SKM-1 (cell line): Measurements from ENCODE around the gene ALG14.
"Not testable (repeated sequence)": the region's sequence is repeated elsewhere in the genome, so short reads cannot be mapped to it uniquely, and the experiment has no call there.

Experiments used
- DNase-seq: peaks from one replicate; lab custom pipeline; 2025; ENCODE audit not compliant: unreplicated experiment; lab: John Stamatoyannopoulos, UW

ALG14 gene

DNA sequence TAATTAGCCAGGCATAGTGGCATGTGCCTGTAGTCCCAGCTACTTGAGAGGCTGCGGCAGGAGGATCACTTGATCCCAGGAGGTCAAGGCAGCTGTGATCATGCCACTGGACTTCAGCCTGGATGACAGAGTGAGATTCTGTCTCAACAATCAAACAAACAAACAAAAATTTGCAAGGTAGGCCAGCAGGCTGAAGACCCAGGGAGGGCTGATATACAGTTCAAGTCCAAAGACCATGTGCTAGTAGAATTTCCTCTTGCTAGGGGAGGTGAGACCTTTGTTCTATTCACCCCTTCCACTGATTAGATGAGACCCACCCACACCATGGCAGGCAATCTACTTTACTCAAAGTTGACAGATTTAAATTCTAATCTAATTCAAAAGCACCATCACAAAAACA is 114.7 kb downstream of the ALG14 start:
- no peak for DNase-seq

DNA sequence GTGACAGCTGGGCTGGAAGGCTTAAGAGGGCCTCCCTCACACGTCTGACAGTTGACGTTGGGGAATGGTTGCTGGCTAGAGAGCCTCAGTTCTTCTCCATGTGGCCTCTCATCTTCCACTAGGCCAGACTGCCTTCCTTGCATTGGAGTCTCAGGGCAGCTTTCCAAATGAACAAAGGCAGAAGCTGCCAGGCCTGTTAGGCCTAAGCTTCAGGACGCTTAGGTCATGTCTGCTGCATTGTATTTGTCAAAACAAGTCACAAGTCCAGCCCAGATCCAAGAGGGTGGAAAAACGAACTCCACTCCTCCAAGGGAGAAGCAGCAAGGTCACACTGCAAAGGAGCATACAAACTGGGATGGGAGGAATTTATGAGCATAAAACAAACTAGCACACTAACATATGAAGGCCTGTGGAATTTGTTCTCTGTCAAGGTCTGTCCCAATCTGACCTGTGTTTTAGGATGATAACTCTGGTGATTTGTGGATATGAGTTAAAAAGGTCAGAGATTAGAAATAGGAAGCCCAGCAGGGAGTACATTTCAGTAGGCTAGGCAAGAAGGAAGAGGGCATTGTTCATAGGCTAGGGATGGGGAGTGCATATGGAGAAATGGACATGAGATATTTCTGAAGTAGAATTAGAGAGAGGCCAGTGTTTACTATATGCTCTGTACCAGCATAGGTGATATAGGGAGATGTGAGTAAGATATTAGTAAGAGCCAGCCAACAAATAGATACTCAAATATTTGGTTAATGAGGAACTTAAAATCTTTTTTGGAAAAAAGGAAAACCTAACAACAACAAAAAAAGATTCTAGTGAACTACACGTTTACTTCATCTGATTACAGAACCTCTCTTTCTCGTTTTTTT is 116.8 kb downstream of the ALG14 start:
- no peak for DNase-seq

GRCh38 chr1:94954263-94955220 is 118.2 kb downstream of the ALG14 start:
- no peak for DNase-seq

DNA sequence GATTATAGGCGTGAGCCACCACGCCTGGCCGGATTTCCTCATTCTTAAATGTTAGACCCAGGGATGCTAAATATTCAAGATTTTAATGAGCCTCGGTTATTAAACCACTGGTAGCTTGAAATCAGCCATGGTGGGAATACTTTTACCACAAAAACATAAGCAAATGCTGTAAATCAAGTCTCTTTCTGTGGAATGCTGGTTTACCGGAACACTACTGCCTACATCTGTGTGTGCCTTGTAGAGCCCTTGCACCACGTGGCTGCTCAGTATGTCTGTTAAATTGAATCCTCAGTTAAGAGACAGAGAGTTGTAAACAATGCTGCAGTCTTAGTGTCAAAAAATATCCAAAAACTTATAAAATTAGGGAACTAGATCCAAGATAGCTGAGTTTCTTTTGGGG is 119.0 kb downstream of the ALG14 start:
- DNase-seq: no peak

- no peak for DNase-seq
Measured at GRCh38 chr1:94953107-94953506, 119.6 kb downstream of the ALG14 start.

DNA sequence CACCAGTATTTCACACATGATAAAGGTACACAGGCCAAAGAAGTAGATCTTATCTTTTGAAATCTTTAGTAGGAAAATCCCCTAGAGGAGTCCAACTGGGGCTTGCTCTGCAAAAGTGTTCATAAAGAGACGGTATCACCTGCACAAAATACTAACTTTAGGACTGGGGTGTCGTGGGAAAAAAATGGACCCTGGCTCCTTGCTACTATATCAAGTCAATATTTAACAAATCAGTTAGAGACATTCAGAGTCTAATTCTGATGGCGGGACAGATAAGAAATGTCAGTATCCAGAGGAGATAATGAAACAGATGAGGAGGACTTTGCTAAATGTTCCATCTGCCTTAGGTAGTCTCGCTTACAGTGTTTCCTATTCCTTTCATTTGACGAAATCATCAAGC is 120.2 kb downstream of the ALG14 start:
- no peak for DNase-seq

DNA sequence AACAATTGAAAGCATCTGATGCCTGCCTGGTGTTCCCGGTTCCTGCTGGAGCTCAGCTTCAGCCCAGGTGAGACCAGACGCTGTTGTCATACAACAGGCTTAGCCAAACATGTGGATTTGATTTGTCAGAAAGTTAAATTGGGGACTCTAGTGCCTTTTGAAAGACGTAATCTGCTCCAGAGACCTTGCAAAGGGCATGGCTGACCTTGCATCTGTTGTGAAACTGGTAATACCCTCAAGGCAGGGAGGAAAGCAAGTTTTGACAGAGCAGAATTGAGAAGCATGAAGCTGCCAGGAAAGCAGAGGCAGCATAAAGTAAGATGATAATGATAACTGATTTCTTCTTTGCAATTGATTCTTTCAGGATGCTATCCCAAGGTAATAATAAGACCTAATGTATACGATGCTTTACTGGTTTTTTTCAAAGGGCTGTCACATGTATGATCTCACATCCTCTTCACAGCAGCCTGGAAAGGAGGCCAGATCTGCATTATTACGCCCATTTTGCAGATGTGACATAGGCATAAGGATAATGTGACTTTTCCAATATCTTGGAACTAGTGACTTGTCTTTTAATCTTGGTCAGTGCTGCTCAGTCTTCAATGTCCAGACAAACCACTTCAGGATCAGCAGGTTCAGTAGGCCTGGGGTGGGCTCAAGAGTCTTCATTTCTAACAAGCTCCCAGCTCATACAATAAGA is 121.1 kb downstream of the ALG14 start:
- no peak for DNase-seq

DNA sequence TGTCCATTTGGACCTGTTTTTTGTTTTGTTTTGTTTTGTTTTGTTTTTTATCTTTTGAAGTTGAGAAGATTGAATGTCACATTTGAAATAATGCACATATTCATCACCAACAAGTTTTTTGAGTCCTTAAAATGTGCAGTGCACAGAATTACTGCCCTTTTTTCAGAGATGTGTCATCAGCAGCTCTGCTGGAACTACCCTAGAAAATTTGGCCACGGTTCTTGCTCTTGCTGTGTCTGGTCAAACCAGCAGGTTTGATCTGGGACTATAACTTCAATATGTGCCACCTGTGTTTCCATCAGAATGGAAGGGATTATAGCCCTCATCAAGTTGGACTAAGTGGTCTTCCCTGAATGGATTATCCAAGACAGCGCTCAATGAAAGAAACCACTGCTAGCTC is 121.7 kb downstream of the ALG14 start:
- no peak for DNase-seq

DNA sequence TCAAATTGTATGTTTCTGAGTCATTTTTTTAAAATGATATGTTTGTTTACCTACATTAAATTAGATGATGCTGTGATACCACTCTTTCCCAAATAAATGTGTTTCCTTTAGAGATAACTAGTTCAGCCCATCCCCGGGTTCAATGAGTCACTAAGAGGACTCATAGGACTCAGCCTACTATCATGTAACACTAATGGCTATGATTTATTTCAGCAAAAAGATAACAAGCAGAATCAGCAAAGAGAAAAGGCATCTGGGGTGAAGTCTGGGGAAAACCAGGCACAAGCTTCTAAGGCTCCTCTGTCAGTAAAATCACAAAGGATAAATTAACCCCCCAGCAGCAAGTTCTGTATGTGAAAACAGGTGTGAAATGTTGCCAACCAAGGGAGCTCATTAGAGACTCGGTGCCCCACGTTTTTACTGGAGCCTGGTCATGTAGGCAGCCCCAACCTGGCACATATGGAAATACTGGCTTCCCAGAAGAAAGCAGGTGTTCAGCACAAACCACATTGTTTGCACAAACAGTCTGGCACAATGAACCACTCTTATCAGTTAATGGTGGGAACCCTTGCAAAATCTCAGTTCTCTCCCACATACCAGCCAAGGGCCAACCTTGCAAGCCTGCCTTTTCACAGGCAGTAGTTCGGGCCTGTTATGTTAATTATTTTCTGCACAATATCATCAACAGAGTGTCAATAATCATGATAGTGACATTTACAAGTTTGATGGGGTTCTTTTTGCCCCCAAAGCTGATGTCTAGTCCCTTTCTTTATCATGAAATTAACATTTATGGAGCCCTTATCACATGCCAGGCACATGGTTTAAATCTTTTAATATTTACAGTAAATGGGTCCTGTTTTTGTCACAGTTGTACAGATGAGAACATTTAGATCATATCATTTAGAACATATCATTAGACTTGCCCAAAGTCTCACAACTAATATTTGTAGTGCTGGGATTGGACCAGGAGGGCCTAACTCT is 122.8 kb downstream of the ALG14 start:
- no peak for DNase-seq

GRCh38 chr1:94947437-94947836 is 125.3 kb downstream of the ALG14 start:
- no peak for DNase-seq

DNA sequence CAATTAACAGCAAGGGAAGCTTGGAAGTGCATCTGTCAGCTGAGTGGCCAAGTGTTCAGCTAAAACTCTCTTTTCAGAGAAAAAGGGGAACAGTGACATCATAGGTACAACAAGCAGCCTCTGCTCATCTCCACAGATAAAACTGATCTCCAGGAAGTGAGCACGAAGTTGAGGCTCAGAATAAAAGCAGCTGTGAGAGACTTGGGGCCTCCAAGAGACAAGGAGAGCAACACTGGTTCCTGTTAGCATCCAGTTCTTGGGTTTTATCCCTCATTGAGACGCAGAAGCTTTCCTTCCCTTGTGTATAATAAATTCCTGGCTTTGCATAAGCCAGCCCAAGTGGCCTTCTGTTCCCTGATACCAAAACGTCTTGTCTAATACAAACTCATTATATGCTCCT is 125.9 kb downstream of the ALG14 start:
- DNase-seq: peak; percentile 28

DNA sequence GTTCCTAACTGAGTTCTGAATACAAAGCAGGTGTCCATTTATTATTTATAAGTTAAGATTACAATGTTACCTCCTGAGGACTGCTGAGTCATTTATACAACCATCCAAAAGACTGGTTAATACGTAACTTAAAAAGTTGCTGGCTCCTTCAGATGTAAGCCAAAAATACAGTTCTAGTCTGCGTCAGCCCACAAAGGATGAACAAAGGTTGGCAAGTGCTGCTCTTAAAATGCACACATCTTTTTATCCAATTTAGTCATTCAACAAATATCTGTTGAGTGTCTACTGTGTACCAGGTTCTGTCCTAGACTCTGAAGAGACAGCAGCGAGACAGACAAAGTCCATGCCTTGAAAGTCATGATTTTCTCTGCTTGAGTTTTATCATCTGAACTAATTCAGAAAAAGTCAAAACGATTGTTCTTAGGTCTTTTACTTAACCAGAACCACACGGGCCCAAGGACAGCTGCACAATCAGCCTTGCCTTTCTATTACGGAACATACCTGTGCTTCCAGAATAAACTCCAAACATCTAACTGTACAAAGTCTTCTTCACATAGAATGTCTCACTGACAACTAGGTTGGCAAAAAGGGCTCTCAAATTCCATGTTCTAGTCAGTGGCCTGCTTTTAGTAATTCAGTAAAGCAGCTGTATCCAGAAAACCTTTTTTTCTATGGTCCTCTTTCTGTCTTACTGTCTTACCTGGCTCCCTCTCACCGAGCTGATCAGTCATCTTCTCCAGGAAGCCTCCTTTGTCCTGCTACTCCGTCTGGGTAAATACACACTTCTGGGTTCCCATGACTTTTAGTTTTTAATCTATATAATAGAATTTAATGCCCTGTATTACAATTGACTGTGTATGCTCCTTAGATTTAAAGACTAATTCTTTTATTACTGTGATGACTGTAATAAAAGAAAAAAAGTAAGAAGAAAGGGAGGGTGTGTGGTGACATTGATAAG is 130.3 kb downstream of the ALG14 start:
- DNase-seq: no peak

DNA sequence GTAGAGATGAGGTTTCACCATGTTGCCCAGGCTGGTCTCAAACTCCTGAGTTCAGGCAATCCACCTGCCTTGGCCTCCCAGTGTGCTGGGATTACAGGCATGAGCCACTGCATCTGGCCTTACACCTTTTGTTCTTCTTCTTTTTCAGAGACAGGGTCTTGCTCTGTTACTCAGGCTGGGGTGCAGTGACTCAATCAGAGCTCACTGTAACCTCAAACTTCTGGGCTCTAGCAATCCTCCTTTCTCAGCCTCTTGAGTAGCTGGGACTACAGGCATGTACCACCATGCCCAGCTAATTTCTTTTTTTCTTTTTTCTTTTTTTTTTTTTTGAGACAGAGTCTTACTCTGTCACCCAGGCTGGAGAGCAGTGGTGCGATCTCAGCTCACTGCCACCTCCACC is 131.3 kb downstream of the ALG14 start:
- DNase-seq: not testable (repeated sequence)

DNA sequence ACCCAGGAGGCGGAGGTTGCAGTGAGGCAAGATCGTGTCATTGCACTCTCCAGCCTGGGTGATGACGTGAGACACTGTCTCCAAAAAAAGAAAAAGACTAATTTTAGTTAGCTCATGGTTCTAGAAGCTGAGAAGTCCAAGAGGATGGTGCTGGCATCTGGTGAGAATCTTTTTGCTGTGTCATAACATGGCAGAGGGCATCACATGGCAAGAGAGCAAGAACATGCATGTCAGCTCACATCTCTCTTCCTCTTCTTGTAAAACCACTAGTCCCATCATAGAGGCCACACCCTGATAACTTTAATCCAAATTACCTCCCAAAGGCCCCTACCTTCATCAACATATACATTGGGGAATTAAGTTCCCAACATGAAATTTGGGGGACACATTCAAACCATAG is 132.0 kb downstream of the ALG14 start:
- DNase-seq: no peak

GRCh38 chr1:94937820-94938219 is 134.9 kb downstream of the ALG14 start:
- no peak for DNase-seq

DNA sequence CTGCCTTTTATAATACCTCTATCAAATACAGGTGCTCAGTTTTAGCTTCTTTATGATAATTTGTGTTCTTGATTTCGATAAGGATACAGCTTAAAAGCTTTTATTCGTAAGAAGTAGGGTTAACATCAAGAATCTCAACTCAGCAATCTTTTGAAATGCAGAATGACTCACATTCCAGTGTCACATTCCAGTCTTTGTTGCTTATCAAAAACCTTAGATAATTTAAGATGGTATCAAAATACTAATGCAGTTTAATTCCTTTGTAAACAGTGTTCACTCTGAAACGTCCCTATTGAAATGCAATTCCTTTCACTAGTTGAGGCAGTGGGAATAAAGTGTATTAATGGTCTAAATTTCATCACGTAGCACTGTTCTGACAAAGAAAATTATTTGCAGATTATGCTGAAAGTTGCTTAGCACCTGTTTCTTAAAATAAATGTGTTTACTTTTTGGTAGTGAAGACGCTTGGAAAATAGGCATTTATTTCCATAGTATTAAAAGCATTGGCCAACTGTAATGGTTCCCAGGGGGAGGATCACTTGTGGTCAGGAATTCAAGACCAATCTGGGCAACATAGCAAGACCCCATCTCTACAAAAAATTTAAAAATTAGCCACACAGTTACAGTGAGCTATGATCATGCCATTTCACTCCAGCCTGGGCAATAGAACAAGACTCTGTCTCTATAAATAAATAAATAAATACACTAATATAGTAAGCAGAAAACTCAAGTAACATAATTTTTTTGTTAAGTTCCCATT is 135.7 kb downstream of the ALG14 start:
- no peak for DNase-seq

GRCh38 chr1:94935476-94935875 is 137.3 kb downstream of the ALG14 start:
- no peak for DNase-seq

GRCh38 chr1:94935034-94935433 is 137.7 kb downstream of the ALG14 start:
- no peak for DNase-seq
